NB4 (cell line): Measurements from ENCODE around the gene GSTT4.

Source experiments
- CTCF ChIP-seq: IDR thresholded peaks from one replicate; pipeline ENCODE4 v1.5.1; 2012; ENCODE audit warnings: low read depth, low read length
- MYC ChIP-seq: IDR thresholded peaks from 2 replicates; pipeline ENCODE4 v1.6.1; 2011; ENCODE audit warnings: low read depth, low read length
- POLR2A ChIP-seq: IDR thresholded peaks from 2 replicates; pipeline ENCODE4 v1.6.1; 2011; ENCODE audit warnings: mild to moderate bottlenecking; ENCODE audit not compliant: insufficient read length; ENCODE audit errors: extremely low read depth
- TF ChIP-seq, protein P1 (sequence below): IDR thresholded peaks from 2 replicates; pipeline ENCODE4 v1.6.1; 2011; ENCODE audit warnings: low read depth, low read length

- TF ChIP-seq CTCF, result no peak
- TF ChIP-seq POLR2A, result no peak
- TF ChIP-seq, protein P1, sequence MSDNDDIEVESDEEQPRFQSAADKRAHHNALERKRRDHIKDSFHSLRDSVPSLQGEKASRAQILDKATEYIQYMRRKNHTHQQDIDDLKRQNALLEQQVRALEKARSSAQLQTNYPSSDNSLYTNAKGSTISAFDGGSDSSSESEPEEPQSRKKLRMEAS, result no peak
- TF ChIP-seq MYC, result no peak
Measured at GRCh38 chr22:24003887-24004286, 1.4 kb downstream of the GSTT4 start.
